OCI-LY1 (cell line): ENCODE measurements around the gene ATP8A1.

ENCODE experiments used
- H2AFZ ChIP-seq: fragments of 200-600 bp; sonication (generic), shearing (Covaris generic); 2 replicates; pipeline ENCODE4 v1.6.0; 2014; ENCODE audit warnings: antibody characterized with exemption, mild to moderate bottlenecking, low read length
- H3F3A ChIP-seq: fragments of 200-600 bp; sonication (generic), shearing (Covaris generic); 2 replicates; pipeline ENCODE4 v1.6.0; 2014; ENCODE audit warnings: mild to moderate bottlenecking, antibody characterized with exemption, low read length, moderate library complexity; ENCODE audit not compliant: insufficient read depth
- H3K27ac ChIP-seq: fragments of 200-600 bp; sonication (generic); 2 replicates; pipeline ENCODE4 v1.5.1; 2014; ENCODE audit warnings: low read length, mixed run types, mild to moderate bottlenecking, low read depth; ENCODE audit not compliant: poor library complexity, severe bottlenecking
- H3K27me3 ChIP-seq: fragments of 200-600 bp; sonication (generic); 2 replicates; pipeline ENCODE4 v1.6.0; 2014; ENCODE audit warnings: antibody characterized with exemption, mild to moderate bottlenecking, low read length, moderate library complexity; ENCODE audit not compliant: insufficient read depth
- H3K36me3 ChIP-seq: fragments of 200-600 bp; sonication (generic); 2 replicates; pipeline ENCODE4 v1.6.1; 2014; ENCODE audit warnings: mild to moderate bottlenecking, antibody characterized with exemption, low read length, moderate library complexity, mixed read lengths; ENCODE audit not compliant: insufficient read depth
- H3K4me1 ChIP-seq: fragments of 200-600 bp; sonication (generic); 2 replicates; pipeline ENCODE4 v1.5.1; 2014; ENCODE audit warnings: mild to moderate bottlenecking, low read length, moderate library complexity; ENCODE audit not compliant: insufficient read depth, severe bottlenecking
- H3K4me2 ChIP-seq: fragments of 200-600 bp; sonication (generic), shearing (Covaris generic); 2 replicates; pipeline ENCODE4 v1.6.1; 2014; ENCODE audit warnings: low read length
- H3K4me3 ChIP-seq: fragments of 200-600 bp; sonication (generic); 2 replicates; pipeline ENCODE4 v1.5.1; 2014; ENCODE audit warnings: low read length, low read depth, mild to moderate bottlenecking, mixed read lengths; ENCODE audit not compliant: poor library complexity, severe bottlenecking
- H3K79me2 ChIP-seq: fragments of 200-600 bp; shearing (Covaris generic); 2 replicates; pipeline ENCODE4 v1.6.1; 2016; ENCODE audit warnings: mixed run types, low read length, mixed read lengths; ENCODE audit not compliant: insufficient read depth
- H3K9ac ChIP-seq: fragments of 200-600 bp; sonication (generic), shearing (Covaris generic); 2 replicates; pipeline ENCODE4 v1.6.1; 2014; ENCODE audit warnings: mild to moderate bottlenecking, low read length, mixed read lengths
- H3K9me2 ChIP-seq: fragments of 200-600 bp; sonication (generic), shearing (Covaris generic); 2 replicates; pipeline ENCODE4 v1.6.1; 2014; ENCODE audit warnings: low read depth, mild to moderate bottlenecking, low read length, mixed read lengths
- H3K9me3 ChIP-seq: fragments of 200-600 bp; shearing (Covaris generic); 2 replicates; pipeline ENCODE4 v1.6.1; 2014; ENCODE audit warnings: low read length, mixed read lengths
- H4K20me1 ChIP-seq: fragments of 200-600 bp; sonication (generic), shearing (Covaris generic); 2 replicates; pipeline ENCODE4 v1.6.0; 2016; ENCODE audit warnings: mild to moderate bottlenecking, low read length; ENCODE audit not compliant: insufficient read depth
- EZH2 ChIP-seq: fragments of 200-600 bp; sonication (generic), shearing (Covaris generic); IDR thresholded peaks from 2 replicates; pipeline ENCODE4 v1.8.0; 2017; ENCODE audit warnings: borderline replicate concordance, mixed run types, mild to moderate bottlenecking, antibody characterized with exemption, low read length, moderate library complexity, mixed read lengths
- TF ChIP-seq, protein P1 (sequence below): fragments of 200-600 bp; sonication (generic), shearing (Covaris generic); IDR thresholded peaks from 2 replicates; pipeline ENCODE4 v1.5.1; 2017; ENCODE audit warnings: mild to moderate bottlenecking, antibody characterized with exemption, low read length, moderate library complexity, mixed read lengths

ATP8A1 gene

DNA sequence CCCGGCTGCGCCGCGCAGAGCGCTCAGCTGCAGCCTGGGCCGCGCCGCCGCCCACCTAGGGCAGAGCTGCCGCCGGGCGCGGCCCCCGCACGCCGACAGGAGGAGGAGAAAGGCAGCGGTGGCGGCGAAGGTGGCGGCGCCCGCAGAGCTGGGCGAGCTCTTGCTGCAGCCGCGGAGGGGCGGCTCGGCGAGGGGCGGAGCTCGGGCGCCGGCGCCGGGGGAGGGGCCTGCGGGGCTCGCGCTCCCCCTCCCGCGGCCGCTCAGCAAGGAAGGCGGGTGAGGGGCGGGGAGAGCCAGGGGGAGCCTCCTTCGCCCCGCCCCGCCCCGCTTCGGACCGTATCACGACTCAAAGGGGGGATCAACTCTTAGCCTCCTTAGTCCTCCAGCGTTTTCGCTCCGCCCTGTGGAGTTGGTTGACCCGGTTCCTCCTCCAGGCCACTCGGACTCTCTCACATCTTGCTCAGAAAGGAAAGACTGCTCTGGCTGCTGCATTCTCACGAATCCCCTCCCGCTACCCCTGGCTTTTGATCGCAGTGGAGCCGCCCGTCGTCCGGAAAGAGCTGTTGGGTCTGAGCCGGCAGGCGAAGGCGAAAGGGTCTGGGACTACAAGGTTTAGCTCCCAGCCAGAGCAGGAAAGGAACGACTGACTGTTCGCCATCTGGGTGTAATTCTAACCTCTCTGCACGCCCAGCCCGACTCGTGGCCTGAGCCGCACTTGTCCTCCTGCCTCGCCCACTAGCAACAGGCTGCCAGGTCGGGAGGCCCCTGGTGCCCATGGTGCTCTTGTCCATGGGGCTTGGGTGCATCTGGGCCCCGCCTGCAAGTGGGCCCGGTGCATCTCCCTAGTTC, at the start of gene ATP8A1:
TSS of gene ATP8A1 (minus strand) at position 162 of the 849 bp plus-strand sequence. CDS start 232 bp downstream, outside the sequence.
- Histone ChIP-seq H3K4me1 (peaks cover 28% of the 10 kb centered on the region), H3K27ac (peak within 1 kb of the TSS; percentile 80), H3K36me3 (no peaks in the 10 kb centered on the region), H3K27me3 (no peaks in the 10 kb centered on the region), H3K9ac (peak within 1 kb of the TSS; percentile 80), H3K4me2 (peak within 1 kb of the TSS; percentile 94), H4K20me1 (no peaks in the 10 kb centered on the region), H3F3A (no peaks in the 10 kb centered on the region), H3K4me3 (peak within 1 kb of the TSS; percentile 84), H3K9me3 (no peaks in the 10 kb centered on the region), H2AFZ (peak within 1 kb of the TSS; percentile 57; the same call in 1 of the 2 replicates), H3K9me2 (no peaks in the 10 kb centered on the region), H3K79me2 (peaks cover 16% of the 10 kb centered on the region)
- TF ChIP-seq, protein P1, sequence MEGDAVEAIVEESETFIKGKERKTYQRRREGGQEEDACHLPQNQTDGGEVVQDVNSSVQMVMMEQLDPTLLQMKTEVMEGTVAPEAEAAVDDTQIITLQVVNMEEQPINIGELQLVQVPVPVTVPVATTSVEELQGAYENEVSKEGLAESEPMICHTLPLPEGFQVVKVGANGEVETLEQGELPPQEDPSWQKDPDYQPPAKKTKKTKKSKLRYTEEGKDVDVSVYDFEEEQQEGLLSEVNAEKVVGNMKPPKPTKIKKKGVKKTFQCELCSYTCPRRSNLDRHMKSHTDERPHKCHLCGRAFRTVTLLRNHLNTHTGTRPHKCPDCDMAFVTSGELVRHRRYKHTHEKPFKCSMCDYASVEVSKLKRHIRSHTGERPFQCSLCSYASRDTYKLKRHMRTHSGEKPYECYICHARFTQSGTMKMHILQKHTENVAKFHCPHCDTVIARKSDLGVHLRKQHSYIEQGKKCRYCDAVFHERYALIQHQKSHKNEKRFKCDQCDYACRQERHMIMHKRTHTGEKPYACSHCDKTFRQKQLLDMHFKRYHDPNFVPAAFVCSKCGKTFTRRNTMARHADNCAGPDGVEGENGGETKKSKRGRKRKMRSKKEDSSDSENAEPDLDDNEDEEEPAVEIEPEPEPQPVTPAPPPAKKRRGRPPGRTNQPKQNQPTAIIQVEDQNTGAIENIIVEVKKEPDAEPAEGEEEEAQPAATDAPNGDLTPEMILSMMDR, result no peak
- TF ChIP-seq EZH2, result no peak

DNA sequence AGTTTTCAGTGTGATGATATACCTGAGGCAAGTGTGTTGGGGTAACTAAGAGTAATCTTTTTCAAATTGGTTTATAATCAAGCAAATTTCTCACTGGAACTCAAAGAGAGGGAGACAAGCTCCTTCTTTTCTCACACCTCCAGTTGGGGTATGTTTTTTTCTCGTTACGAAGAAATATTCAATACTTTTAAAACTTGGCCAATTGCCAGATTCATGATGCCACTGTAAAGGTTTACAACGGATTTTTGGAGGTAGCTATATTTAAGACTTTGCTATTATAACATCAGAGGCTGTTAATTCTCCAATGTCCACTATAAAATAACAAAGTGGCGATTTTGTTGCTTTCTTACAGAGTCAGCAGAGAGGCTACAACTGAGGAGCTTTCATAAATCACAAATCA, 49.2 kb upstream of the ATP8A1 start:
- Histone ChIP-seq H3K4me2 (no peak overlapping the region), H3K4me3 (no peak overlapping the region), H3K4me1 (no peaks in the 10 kb centered on the region), H3K79me2 (no peaks in the 10 kb centered on the region), H3K9ac (no peak overlapping the region), H4K20me1 (no peaks in the 10 kb centered on the region), H3F3A (no peaks in the 10 kb centered on the region), H3K27me3 (no peaks in the 10 kb centered on the region), H3K27ac (no peak overlapping the region), H3K36me3 (no peaks in the 10 kb centered on the region), H2AFZ (no peak overlapping the region), H3K9me2 (no peaks in the 10 kb centered on the region), H3K9me3 (no peaks in the 10 kb centered on the region)
- TF ChIP-seq, protein P1, result no peak
- no peak for TF ChIP-seq EZH2

DNA sequence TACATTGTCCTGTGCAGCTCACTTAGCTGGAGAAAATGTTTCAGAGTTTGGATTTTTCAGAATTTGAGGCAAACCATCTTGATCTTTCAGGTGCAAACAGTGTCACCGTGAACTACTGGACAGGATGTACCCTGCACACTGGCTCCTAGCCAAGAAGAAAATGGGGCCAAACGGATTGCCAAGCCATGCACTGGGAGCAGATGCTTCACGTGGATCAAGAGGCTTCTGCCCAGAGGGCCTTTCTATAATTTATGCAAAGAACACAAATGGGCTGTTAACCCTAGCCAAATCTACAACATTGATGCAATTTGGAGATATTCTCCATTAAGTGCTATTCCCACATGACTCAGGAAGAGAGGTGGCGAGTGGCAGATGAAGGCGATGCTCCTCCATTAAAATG, 46.9 kb upstream of the ATP8A1 start:
- Histone ChIP-seq H3K9me3 (no peaks in the 10 kb centered on the region), H3K27me3 (no peaks in the 10 kb centered on the region), H4K20me1 (no peaks in the 10 kb centered on the region), H3K79me2 (no peaks in the 10 kb centered on the region), H3F3A (no peaks in the 10 kb centered on the region), H3K4me3 (no peak overlapping the region), H3K4me2 (no peak overlapping the region), H3K9me2 (no peaks in the 10 kb centered on the region), H2AFZ (no peak overlapping the region), H3K9ac (no peak overlapping the region), H3K36me3 (no peaks in the 10 kb centered on the region), H3K27ac (no peak overlapping the region), H3K4me1 (no peaks in the 10 kb centered on the region)
- TF ChIP-seq, protein P1, result no peak
- no peak for TF ChIP-seq EZH2
